Type B pancreatic cell (in vitro differentiated cells): ENCODE results near the gene PARVB. TPM values are rescaled to one million over a fixed set of nuclear protein-coding genes. Genes with fewer than 3 reads are reported as not detected.

Experiments
- DNase-seq: peaks from one replicate; pipeline ENCODE4 v3.0.0; 2021; ENCODE audit warnings: mixed read lengths; ENCODE audit not compliant: unreplicated experiment; ENCODE audit errors: extremely low spot score
- H3K27ac Mint-ChIP-seq: 2 replicates; pipeline ENCODE4 v1.8.0; 2021; ENCODE audit warnings: mild to moderate bottlenecking, mixed read lengths
- H3K27me3 Mint-ChIP-seq: 2 replicates; pipeline ENCODE4 v1.8.0; 2021; ENCODE audit warnings: mixed read lengths
- H3K36me3 Mint-ChIP-seq: 2 replicates; pipeline ENCODE4 v1.8.0; 2021; ENCODE audit warnings: mixed read lengths
- H3K4me1 Mint-ChIP-seq: one replicate; pipeline ENCODE4 v1.8.0; 2021; ENCODE audit warnings: mixed read lengths; ENCODE audit not compliant: unreplicated experiment
- H3K4me3 Mint-ChIP-seq: 2 replicates; pipeline ENCODE4 v1.8.0; 2021; ENCODE audit warnings: mild to moderate bottlenecking, mixed read lengths
- H3K9me3 Mint-ChIP-seq: 2 replicates; pipeline ENCODE4 v1.8.0; 2021; ENCODE audit warnings: mixed read lengths
- total RNA-seq: library from RNA; stranded (reverse); gene quantifications from 2 replicates; pipeline ENCODE4 v1.2.1, GENCODE V29; 2021; ENCODE audit warnings: low replicate concordance
- TF ChIP-seq, protein P1 (sequence below): fragments of 200-600 bp; sonication (generic); conservative IDR thresholded peaks from 2 replicates; pipeline ENCODE4 v1.5.0; 2021; ENCODE audit warnings: antibody characterized with exemption, mild to moderate bottlenecking

PARVB gene
- total RNA-seq, 1 donor from 2014 or later, result 15.9 TPM

DNA sequence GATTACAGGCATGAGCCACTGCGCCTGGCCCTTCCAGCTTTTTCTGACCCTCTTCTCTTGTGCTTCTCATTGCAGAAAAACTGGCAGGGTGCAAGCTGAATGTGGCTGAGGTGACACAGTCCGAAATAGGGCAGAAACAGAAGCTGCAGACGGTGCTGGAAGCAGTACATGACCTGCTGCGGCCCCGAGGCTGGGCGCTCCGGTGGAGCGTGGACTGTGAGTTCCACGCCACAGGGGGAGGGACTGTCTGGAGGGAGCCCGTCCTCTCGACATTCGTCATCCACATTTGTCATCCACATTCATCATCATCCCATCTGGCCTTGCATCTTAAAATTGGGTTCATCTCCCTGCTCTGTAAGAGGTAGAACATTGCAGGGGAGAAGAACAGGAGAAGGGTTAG lies 107.3 kb downstream of the PARVB start:
- Mint-ChIP-seq H3K27me3 (peaks cover 4% of the 10 kb centered on the region), H3K27ac (no peak overlapping the region), H3K4me3 (no peak overlapping the region), H3K4me1 (peaks cover 12% of the 10 kb centered on the region), H3K9me3 (peaks cover 8% of the 10 kb centered on the region), H3K36me3 (peaks cover 6% of the 10 kb centered on the region)
- TF ChIP-seq, protein P1, sequence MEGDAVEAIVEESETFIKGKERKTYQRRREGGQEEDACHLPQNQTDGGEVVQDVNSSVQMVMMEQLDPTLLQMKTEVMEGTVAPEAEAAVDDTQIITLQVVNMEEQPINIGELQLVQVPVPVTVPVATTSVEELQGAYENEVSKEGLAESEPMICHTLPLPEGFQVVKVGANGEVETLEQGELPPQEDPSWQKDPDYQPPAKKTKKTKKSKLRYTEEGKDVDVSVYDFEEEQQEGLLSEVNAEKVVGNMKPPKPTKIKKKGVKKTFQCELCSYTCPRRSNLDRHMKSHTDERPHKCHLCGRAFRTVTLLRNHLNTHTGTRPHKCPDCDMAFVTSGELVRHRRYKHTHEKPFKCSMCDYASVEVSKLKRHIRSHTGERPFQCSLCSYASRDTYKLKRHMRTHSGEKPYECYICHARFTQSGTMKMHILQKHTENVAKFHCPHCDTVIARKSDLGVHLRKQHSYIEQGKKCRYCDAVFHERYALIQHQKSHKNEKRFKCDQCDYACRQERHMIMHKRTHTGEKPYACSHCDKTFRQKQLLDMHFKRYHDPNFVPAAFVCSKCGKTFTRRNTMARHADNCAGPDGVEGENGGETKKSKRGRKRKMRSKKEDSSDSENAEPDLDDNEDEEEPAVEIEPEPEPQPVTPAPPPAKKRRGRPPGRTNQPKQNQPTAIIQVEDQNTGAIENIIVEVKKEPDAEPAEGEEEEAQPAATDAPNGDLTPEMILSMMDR, result no peak
- DNase-seq, result no peak

DNA sequence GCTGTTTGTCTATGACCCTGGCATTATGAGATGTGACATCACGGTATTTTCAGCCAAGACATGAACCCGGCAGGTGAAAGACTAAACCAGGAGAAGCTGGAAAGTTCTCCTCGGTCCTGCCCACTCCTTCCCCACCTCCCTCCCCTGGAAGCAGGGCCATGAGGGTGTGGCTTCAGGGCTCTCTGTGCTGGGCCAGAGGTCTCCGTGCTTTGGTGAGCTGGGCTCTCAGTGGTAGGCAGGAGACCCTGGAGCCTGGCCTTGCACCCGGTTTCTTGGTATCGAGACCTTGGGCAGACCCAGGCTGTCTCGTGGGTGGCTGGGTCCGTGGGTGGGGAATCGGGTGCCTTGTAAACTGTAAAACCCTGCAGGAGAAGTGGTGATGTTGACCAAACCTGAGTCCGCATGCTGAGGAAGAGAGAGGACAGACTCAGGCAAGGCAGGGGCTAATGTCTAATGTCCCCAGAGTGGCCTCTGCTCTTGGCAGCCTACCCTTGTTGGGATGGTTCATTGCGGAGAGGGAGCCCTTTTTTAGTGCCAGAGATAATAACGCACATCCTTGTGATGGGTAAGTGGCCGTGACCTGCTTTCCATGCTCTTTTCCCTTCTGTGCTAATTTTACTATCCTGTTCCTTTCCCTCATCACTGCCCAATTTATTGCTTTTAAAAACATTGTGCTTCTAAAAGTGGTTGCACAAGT lies 108.0 kb downstream of the PARVB start:
- DNase-seq, result no peak
- H3K27me3 Mint-ChIP-seq, result peaks cover 4% of the 10 kb centered on the region
- H3K4me3 Mint-ChIP-seq, result no peak overlapping the region

DNA sequence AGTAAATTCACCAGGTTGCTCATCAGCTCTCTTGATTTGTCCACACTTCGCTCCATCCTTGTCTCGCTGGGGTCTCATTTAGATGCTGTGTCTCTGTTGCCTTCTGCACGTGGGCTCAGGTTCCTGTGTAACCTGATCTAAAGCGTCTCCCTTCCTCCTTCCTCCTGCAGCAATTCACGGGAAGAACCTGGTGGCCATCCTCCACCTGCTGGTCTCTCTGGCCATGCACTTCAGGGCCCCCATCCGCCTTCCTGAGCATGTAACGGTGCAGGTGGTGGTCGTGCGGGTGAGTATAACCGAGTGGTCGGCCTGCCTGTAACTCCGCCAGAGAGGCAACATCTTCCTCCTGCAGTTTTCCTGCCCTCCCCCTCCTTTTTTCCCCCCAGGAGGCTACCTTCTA lies 108.6 kb downstream of the PARVB start:
- peaks cover 9% of the 10 kb centered on the region for H3K36me3 Mint-ChIP-seq
- TF ChIP-seq, protein P1, result no peak
- H3K27me3 Mint-ChIP-seq, result peaks cover 4% of the 10 kb centered on the region
- no peak overlapping the region for H3K27ac Mint-ChIP-seq
- H3K4me3 Mint-ChIP-seq, result no peak overlapping the region
- peaks cover 12% of the 10 kb centered on the region for H3K4me1 Mint-ChIP-seq
- peaks cover 8% of the 10 kb centered on the region for H3K9me3 Mint-ChIP-seq
- no peak for DNase-seq

More for the DNA sequence above, 108.0 kb downstream of the PARVB start:
- peaks cover 12% of the 10 kb centered on the region for H3K4me1 Mint-ChIP-seq
- TF ChIP-seq, protein P1, result no peak
- H3K27ac Mint-ChIP-seq, result no peak overlapping the region
- H3K9me3 Mint-ChIP-seq, result peaks cover 11% of the 10 kb centered on the region
- H3K36me3 Mint-ChIP-seq, result peaks cover 12% of the 10 kb centered on the region

DNA sequence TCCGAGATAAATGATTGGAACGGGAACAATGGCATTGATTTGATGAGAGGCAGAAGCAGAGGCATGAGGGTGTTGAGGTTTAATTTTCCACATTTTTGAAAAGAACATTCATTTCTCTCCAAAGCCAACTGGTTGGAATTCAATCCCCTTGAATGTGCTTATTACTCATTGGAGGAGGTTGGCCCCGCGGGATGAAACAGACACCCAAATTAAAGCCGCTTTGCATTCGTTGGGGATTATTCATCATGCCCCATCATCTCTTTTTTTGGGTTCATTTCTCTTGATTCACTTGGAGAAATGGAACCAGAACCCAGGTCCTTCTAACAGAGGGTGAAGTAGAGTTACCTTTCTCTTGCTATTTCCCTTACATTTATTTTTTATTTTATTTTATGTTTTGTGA lies 109.1 kb downstream of the PARVB start:
- Mint-ChIP-seq H3K36me3 (peaks cover 9% of the 10 kb centered on the region), H3K9me3 (peaks cover 8% of the 10 kb centered on the region), H3K4me3 (no peak overlapping the region), H3K27me3 (peaks cover 4% of the 10 kb centered on the region), H3K4me1 (peaks cover 12% of the 10 kb centered on the region), H3K27ac (no peak overlapping the region)
- TF ChIP-seq, protein P1, result no peak
- no peak for DNase-seq

DNA sequence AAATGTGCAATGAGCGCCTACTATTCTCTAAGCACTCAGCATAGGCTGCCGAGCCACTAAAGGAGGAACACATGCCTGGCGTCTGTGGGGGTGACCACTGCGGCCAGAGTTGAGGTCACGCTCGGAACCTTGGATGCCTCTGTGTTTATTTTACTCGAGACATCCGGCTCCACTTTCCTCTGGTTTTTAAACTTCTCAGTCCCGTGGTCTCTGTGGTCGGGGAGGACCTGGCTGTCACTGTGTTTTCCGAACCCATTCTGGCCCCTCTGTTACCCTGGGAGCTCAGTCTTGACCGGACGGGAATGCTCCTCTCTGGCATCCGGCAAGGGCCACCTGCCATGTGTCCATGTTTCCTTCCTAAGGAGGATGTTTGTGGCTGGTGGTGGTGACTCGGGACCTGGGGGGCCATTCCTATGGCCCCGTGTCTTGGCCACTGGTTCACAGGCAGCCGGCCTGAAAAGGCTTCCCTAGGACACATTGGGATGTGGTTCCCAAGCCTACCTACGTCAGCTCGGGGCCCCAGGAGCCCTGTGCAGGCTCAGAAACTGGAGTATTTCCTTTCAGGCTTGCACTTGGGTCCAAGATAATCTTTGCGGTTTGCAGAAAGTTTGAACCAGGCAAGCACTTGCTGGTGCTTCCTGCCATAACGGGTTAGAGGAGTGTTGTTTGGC lies 109.9 kb downstream of the PARVB start:
- DNase-seq, result no peak
- no peak overlapping the region for H3K27ac Mint-ChIP-seq
- peaks cover 12% of the 10 kb centered on the region for H3K4me1 Mint-ChIP-seq
- peaks cover 4% of the 10 kb centered on the region for H3K27me3 Mint-ChIP-seq
- peaks cover 9% of the 10 kb centered on the region for H3K36me3 Mint-ChIP-seq
- H3K9me3 Mint-ChIP-seq, result peaks cover 8% of the 10 kb centered on the region
- no peak overlapping the region for H3K4me3 Mint-ChIP-seq
- TF ChIP-seq, protein P1, result no peak
